NCI-H460 (cell line): ENCODE results near the gene SSBP3. TPM values are rescaled to one million over a fixed set of nuclear protein-coding genes. Genes with fewer than 3 reads are reported as not detected.

Source experiments
- DNase-seq: peaks from one replicate; pipeline ENCODE4 v3.0.0-alpha.2; 2016; ENCODE audit warnings: low read depth; ENCODE audit errors: extremely low read depth
- total RNA-seq: library from RNA; depleted of rRNA; stranded (reverse); fragments of >200 nt; shearing (Covaris generic); gene quantifications from 2 replicates; pipeline ENCODE4 v1.2.3, GENCODE V29; 2014

SSBP3 gene
- total RNA-seq, 1 experiment from 2014 or later, result 3.1 TPM

GRCh38 chr1:54410359-54410758 is 4.2 kb upstream of the SSBP3 start:
- no peak for DNase-seq

GRCh38 chr1:54409156-54410142 is 3.3 kb upstream of the SSBP3 start:
- no peak for DNase-seq

- no peak for DNase-seq
These were observed 2.2 kb upstream of the SSBP3 start for GRCh38 chr1:54408147-54409066.

- DNase-seq, result peak; percentile 84
These were observed 1.4 kb upstream of the SSBP3 start for GRCh38 chr1:54407404-54408146.

GRCh38 chr1:54407154-54407403 is 885 bp upstream of the SSBP3 start:
- DNase-seq, result no peak

- DNase-seq, result no peak
These were observed 298 bp downstream of the SSBP3 start for GRCh38 chr1:54405898-54406293.

GRCh38 chr1:54404939-54405897 is 976 bp downstream of the SSBP3 start:
- DNase-seq, result no peak

- DNase-seq, result no peak
These were observed 1.9 kb downstream of the SSBP3 start for GRCh38 chr1:54404263-54404662.

GRCh38 chr1:54403808-54404261 is 2.4 kb downstream of the SSBP3 start:
- no peak for DNase-seq

- DNase-seq, result no peak
These were observed 2.8 kb downstream of the SSBP3 start for GRCh38 chr1:54403405-54403804.

- no peak for DNase-seq
These were observed 3.3 kb downstream of the SSBP3 start for GRCh38 chr1:54402896-54403295.

- no peak for DNase-seq
These were observed 4.4 kb downstream of the SSBP3 start for GRCh38 chr1:54401799-54402198.

- no peak for DNase-seq
These were observed 5.9 kb downstream of the SSBP3 start for GRCh38 chr1:54400329-54400728.

- DNase-seq, result no peak
These were observed 6.4 kb downstream of the SSBP3 start for GRCh38 chr1:54399765-54400164.

GRCh38 chr1:54398963-54399528 is 7.1 kb downstream of the SSBP3 start:
- DNase-seq, result no peak

- DNase-seq, result no peak
These were observed 8.2 kb downstream of the SSBP3 start for GRCh38 chr1:54397980-54398379.

- no peak for DNase-seq
These were observed 9.1 kb downstream of the SSBP3 start for GRCh38 chr1:54397090-54397591.

GRCh38 chr1:54396261-54396933 is 9.8 kb downstream of the SSBP3 start:
- no peak for DNase-seq
